NOMO-1 (cell line): ENCODE results near the gene DNM3.
"Not testable (repeated sequence)": the region's sequence is repeated elsewhere in the genome, so short reads cannot be mapped to it uniquely, and the experiment has no call there.

ENCODE experiments used
- DNase-seq, 2 experiments: peaks; one replicate each; lab custom pipeline; 2025; ENCODE audit not compliant: unreplicated experiment in 2 of 2; lab: John Stamatoyannopoulos, UW

Gene DNM3

DNA sequence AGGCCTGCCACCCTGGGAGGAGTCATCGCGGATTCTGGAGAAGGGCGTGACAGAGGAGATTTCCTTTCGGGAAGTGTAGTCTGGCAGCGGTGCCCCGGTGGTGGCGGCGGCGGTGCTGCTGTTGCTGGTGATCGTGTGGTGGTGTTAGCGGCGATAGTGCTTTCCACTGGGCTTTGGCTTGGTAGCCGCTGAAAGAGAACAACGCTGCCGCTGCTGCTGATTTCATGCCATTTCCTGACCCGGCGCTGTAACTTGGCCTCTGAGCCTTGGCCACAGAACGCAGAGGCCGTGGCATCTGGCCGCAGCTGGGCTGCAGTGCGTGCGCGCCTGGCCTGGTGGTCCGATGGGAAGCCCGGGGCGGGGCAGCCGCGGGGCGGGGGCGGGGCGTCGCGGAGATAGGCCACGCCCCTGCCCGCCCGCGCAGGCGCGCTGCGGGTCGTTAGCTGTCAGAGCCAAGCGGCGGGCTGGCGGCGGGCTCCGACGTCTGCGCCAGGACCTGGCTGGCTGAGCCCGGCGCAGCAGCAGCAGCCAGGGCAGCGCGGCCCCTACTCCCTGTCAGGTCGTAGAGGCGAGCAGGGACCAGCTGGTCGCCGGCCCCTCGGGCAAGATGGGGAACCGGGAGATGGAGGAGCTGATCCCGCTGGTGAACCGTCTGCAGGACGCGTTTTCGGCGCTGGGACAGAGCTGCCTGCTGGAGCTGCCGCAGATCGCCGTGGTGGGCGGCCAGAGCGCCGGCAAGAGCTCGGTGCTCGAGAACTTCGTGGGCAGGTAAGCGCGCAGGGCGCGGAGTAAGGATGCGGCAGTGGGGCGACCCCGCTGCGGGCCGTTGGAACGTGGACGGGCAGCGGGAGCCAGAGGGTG, at the start of gene DNM3:
Gene DNM3 (plus strand): TSS at position 449 of the 861 bp plus-strand sequence. CDS start 159 bp downstream, at position 608.
- DNase-seq: peak; percentile 47 to 71

DNA sequence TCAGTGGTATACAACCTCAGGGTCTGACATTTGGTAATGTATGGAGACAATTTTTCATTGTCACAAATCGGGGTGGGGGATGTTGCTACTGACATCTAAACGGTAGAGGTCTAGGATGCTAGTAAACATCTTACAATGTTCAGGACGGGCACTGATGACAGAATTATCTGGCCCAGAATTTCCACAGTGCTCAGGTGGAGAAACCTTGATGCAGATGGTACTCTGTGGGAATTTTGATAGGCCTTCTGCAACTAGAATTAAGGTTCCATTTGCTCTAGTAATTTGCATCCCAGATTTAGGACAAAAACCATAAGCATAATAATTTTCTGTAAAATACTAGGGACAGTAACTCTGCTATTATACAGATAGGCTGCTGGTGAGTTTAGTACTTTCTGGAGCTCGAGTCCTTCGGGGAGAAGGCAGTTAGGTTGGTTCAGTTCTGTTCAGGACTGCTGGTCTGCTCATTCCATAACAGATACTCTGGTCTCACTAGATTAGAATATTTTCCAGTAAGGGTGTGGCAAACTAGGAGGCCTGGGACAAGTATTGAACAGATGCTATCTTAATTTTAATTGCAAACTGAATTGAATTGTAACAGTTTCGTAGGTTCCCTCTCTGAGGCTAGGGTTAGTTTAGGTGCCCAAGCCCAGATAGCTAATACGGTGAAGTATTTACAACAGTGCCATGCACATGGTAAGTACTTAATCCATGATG, 48.5 kb upstream of the DNM3 start:
- DNase-seq: no peak

- no peak for DNase-seq
Observed at GRCh38 chr1:171793636-171794035, 47.7 kb upstream of the DNM3 start.

DNA sequence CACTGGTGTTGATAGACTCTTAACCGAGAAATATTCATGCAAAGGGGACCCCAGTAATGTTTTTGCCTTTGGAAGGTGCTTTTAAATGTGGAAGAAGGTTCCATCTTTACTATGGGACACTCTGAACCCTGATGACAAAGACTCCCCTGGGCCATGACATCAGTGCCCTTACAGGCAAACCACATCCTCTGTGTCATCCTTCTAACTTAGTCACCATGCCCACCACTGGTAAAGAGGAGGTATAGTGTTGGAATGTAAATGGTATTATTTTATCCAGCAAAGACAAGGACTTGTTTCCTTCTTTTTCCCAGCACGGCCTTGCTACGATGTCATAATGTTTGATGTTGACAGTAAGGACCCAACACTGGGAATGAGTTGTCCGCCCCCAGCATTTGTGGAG, 47.2 kb upstream of the DNM3 start:
- no peak for DNase-seq

DNA sequence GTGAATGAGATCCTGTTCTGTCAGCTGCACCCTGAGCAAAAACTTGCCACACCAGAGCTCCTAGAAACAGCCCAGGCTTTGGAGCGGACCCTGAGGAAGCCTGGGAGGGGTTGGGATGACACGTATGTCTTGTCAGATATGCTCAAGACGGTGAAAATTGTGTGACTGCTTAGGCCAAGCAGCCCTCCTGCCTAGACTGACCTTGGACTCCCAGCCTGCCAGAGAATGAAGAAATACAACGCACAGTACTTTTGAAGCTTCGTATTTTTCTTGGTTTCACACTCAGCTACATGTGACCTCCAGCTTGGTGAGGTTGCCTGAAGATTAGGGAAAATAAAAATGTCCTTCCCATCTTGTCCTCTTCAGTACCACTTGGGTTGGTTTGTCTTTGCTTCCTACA, 44.7 kb upstream of the DNM3 start:
- DNase-seq: no peak

- DNase-seq: no peak
Observed at GRCh38 chr1:171798311-171798710, 43.0 kb upstream of the DNM3 start.

GRCh38 chr1:171798765-171799164, 42.5 kb upstream of the DNM3 start:
- no peak for DNase-seq

DNA sequence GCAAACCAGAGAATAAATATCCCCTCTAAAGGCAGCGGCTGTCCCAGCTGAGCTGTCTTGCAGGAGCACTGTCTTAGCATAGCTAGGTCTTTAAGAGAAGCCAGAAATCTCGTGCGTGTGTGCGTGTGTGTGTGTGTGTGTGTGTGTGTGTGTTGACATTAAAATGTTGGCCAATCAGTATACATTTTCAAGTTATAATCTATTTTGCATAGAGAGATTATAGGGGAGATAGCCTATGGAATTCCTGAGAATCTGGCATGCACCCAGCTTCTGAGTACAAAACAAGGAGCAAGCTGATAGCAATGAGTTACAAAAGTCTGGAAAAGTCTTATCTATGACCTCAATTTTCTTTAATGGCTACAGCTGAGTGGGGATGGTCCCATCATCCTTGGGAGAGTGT, 42.1 kb upstream of the DNM3 start:
- no peak for DNase-seq

DNA sequence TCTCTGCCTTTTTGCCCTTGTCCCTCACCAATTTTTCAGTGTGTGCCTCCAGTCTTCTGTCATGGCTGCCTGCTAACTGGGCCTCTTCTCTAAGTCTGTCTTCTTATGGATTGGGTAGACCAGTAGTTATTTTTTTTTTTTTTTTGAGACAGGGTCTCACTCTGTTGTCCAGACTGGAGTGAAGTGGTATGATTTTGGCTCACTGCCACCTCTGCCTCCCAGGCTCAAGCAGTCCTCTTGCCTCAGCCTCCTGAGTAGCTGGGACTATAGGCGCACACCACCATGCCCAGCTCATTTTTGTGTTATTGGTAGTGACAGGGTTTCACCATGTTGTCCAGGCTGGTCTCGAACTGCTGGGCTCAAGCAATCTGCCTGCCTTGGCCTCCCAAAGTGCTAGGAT, 41.6 kb upstream of the DNM3 start:
- not testable (repeated sequence) for DNase-seq

- DNase-seq: no peak
Observed at GRCh38 chr1:171800342-171800741, 41.0 kb upstream of the DNM3 start.

GRCh38 chr1:171800851-171801250, 40.4 kb upstream of the DNM3 start:
- DNase-seq: no peak

DNA sequence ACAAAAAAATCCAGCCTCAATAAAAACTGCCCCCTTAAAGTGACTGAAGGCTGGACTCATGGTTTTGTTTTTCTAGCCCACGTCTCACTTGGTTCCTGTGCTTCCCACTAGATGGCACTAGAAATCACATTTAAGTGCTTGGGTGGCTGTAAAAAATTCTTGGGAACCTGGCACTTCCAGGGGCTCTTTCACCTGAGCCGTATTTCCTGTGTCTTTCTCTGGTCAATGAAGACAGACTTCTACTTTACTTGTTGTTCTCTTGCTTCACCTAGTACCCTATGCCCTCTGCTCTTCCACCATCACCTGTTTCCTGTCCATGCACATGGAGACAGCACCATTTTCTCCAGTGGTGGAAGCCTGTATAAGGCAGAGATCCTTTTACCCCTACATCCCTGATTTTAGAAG, 39.8 kb upstream of the DNM3 start:
- DNase-seq: peak in 1 of 2 experiments; percentile 6

GRCh38 chr1:171802207-171802606, 39.1 kb upstream of the DNM3 start:
- no peak for DNase-seq

GRCh38 chr1:171803045-171803444, 38.3 kb upstream of the DNM3 start:
- no peak for DNase-seq

- no peak for DNase-seq
Observed at GRCh38 chr1:171803461-171804022, 37.8 kb upstream of the DNM3 start.

GRCh38 chr1:171805395-171806115, 35.7 kb upstream of the DNM3 start:
- DNase-seq: no peak

DNA sequence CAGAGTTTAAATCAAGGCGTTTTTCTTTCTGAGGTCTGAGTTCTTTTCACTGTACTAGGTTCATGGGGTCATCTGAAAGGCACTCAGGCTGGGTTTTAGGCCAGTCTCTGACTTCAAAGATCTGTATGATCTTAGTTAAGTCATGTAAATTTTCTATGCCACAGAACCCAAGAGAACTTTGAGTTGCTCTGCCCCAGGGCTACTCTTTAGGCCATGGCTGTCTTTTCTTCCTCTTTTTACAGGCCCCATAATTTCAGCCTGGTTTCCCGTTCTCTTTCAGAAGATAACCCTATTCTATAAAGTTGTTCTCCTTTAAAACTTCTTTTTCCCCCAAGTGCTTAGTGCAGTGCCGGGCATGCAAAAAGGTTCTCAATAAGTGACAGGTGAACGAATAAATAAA, 33.7 kb upstream of the DNM3 start:
- peak in 1 of 2 experiments; percentile 9 for DNase-seq

- no peak for DNase-seq
Observed at GRCh38 chr1:171809834-171810233, 31.5 kb upstream of the DNM3 start.

DNA sequence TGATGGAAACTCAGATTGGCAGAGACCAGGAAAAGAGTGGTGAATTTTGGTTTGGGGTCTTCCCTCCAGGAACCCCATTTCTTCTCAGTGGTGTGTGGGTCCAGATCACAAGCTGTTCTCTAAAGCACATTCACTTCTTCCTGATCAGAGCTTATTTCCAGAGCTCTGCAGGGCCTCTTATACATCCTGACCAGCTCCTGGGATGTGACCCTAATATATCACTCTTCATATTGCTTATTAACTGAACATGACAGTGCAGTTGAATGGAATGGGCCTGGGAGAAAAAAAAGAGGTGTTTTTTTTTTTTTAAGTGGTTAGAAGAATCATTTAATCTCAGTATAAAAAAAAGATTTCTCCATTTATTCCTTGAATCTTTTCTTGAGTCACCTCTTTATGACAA, 29.6 kb upstream of the DNM3 start:
- DNase-seq: no peak

DNA sequence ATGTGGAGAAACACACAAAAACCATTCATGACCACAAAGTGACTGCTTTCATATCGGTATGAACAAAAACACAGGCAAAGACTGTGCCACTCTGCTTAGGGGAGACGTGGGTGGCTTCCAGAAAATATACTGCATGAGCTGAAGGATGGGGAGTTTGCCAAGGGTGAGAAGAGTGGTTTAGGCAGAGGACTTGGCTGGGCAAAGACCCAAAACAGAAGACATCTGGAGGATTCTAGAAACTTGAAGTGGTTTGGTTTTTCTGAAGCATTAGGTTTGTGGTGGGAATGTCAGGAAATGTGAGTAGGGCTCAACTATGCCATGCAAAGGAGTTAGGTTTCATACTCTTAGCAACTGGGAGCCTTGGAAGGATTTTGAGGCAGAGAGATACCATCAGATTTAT, 26.6 kb upstream of the DNM3 start:
- no peak for DNase-seq

DNA sequence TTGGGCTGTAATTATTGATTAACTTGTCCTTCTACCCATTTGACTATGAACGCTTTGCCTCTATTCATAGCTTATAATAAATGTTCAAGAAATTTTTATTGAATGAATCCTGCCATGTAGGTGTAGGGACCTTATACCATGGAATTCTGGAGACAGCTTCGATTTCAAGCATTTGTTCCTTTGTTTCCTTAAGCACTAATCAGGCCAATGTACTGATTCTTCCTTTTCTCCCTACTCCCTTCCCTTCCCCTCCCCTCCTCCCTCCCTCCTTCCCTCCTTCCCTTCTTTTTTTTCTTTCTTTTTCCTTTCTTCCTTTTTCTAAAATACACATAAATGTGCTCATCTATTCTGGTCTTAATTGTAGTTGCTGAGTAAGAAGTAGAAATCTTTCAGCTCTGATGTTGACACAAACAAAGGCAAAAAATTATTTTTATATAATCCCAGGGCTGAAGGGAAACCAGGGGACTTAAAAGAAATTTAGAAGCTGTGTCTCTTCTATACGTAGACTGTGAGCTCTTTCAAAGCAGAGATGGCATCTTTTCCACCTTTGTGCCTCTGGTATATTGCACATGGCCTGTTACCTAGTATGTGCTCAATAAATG, 24.9 kb upstream of the DNM3 start:
- DNase-seq: no peak
